HG03558 (cell line): Measurements from ENCODE around the gene SNRNP27.
A peak's percentile ranks its signal among the peaks of the same experiment; 100 is the strongest.
"Not testable (repeated sequence)": the region's sequence is repeated elsewhere in the genome, so short reads cannot be mapped to it uniquely, and the experiment has no call there.

ENCODE experiments used
- ATAC-seq: cut with Tn5 transposase; IDR thresholded peaks from one replicate; pipeline ENCODE4 v1.9.1; 2021; ENCODE audit warnings: moderate number of reproducible peaks; ENCODE audit not compliant: unreplicated experiment; ENCODE audit errors: extremely low read depth

The SNRNP27 gene

DNA sequence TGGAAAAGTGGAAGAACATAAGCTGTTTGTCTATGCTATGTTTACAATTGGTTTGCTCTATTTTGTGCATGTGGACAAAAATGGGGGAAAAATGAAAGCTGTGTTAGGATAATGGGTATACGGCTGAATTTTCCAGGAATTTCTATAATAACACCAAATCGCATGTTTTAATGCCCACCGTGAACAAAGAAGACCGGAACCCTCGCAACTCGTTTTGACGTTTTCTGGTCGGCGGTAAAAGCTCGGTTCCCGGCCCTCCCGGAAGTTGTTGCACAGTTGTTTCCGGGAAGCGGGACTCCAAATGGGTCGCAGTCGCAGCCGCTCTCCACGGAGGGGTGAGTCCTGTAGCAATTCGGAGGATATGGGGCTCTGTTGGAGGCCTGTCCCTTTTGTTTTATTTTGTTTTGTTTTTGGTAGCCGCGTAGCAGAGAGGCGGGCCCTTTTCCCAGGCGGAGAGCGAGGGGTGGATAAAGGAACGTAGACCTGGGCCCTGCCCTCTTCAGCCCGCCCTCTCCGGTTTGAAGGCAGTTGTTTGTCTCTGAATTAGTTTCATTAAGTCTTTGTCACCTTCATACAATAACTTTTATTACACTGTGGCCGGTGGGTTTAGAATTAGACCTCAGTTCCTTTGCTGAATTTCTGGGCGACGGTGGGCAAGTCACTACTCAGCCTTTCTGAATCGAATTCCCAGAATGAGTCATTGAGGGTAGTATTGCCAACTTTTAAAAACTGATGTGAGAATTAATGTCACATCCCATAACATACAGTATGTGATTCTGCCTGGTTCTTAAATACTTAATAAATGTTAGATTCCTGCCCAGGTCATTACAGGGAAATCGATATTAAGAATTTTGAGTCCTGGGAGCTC, at the start of gene SNRNP27:
Gene SNRNP27, plus strand, starts transcription at position 273 of the 868 bp plus-strand sequence. Its CDS starts 29 bp downstream, at position 302.
- ATAC-seq: no peak

GRCh38 chr2:69843993-69844392, 49.8 kb upstream of the SNRNP27 start:
- no peak for ATAC-seq

DNA sequence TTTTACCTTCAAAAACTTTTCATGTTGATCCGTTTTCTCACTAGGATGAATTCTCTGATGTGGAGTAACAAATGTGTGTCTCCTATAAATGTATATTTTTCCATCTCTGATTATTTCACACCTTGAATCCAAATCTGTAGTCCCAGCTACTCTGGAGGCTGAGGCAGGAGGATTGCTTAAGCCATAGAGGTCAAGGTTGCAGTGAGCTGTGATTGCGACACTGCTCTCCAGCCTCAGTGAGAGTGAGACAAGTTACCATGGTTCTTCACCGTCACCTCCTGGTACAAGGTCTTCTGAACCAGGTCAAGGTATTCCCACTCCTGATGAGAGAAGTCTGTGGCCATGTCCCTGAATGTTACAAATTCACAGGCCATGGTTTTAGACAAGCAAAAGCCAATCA, 49.2 kb upstream of the SNRNP27 start:
- no peak for ATAC-seq

DNA sequence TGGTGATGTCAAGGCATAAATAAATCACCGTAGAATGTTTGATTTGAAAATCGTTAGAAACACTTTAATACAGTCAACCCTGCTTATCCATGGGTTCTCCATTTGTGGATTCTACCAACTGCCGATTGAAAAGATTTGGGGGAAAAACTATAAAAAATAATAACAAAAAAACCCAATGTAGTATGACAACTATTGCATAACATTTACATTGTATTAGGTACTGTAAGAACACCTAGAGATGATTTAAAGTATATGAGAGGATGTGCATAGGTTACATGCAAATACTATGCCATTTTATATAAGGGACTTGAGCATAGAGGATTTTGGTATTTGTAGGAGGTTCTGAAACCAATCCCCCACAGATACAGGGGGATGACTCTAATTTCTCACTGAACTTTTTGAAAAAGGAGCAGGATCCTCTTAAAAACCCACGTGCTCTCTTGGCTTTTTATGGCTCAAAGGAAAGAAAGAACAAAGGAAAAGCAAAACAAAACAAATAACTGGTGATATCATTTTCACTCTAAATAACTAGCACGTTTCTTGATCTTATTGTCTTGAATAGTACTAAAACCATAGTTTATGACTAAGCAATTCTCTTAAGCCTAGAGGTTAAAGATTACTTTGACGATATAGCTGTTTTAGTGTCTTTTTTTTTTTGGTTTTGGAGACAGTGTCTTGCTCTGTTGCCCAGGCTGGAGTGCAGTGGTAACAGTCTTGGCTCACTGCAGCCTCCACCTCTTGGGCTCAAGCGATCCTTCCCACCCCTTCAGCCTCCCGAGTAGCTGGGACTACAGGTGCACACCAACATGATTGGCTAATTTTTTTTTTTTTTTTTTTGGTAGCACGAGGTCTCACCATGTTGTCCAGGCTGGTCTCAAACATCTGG, 47.3 kb upstream of the SNRNP27 start:
- ATAC-seq: no peak

DNA sequence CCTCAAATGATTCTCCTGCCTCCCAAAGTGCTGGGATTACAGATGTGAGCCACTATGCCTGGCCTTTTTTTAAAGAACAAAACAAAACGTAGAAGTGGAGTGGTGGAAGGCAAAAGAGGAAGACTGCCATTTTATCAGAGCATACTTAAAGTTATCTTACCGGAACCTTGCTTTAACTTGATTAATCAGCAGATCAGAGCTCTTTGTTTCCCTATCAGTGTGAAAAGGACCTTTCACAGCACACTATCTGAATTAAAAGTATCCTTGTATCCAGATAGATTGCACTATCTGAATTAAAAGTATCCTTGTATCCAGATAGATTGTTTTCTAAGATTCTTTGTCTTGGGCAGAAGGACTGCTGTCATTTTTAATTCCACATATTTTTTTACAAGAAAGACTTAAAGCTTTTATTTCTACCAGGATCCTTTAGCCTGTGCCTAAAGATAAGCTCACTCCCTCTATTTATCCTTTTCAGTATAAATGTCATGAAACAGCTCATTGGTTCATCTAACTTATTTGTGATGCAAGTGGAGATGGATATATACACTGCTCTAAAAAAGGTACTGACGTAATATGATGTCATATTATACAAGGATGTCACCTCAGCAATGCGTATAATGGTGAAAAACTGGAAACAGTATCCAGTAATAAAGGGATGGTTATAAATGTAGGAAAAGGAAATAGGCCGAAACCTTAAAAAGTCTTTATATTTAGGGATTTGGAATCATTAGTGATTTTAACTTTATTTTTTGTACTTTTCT, 46.5 kb upstream of the SNRNP27 start:
- ATAC-seq: no peak

DNA sequence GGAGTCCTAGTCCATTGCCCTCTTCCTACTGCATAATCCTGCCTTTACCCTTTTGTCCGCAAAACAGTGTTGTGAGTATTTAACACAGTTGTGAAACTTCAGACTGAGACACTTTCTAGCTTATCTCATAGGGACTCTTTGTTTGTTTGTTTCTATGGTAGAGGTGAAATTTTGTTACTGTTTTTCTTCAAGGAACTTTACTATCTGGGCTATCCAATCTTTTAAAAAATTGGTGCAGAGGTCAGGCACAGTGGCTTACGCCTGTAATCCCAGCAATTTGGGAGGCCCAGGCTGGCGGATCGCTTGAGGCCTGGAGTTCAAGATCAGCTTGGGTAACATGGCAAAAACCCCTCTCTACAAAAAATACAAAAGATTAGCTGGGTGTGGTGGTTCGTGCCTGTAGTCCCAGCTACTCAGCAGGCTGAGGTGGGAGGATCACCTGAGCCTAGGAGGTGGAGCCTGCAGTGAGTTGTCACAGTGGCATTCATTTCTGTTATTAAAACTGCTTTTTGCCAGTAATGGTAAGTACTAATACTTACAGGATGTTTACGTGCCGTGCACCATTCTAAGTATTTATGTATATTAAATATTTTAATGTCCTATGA, 45.5 kb upstream of the SNRNP27 start:
- no peak for ATAC-seq

DNA sequence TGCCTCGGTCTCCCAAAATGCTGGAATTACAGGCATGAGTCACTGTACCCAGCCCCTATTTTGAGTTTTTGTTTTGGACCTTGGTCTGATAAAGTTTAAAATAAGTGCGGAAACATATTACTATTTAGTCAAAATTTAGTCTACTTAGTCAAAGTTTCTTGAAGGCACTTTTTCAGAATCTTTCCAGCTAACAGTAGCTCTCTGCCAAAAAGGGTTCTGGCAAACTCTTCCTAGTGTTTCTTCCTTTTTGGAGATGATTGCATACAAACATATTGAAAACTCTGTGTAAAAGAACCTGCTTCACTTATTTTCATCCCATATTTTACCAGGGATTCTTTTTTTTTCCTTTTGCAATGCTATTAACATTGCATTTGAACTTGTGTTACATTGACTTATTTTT, 35.5 kb upstream of the SNRNP27 start:
- no peak for ATAC-seq

DNA sequence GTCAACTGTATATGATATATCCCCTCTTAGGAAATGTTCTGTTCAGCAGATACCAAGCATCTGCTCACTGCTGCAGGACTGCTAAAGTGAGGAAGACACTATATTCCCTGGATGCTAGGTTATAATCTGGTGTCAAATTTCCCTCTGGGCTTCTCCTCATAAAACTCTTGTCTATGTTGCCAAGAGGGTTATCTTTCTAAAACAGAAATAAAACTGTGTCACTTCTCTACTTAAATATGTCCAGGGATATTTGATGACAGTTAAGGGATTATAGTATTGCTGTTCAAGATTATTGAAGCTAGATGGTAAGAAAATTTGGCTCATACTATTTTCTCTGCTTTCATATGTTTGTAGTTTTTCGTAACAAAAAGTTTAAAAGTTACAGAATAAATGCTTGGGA, 30.5 kb upstream of the SNRNP27 start:
- ATAC-seq: no peak

- ATAC-seq: no peak
These were observed 5.3 kb upstream of the SNRNP27 start for GRCh38 chr2:69888451-69888850.

DNA sequence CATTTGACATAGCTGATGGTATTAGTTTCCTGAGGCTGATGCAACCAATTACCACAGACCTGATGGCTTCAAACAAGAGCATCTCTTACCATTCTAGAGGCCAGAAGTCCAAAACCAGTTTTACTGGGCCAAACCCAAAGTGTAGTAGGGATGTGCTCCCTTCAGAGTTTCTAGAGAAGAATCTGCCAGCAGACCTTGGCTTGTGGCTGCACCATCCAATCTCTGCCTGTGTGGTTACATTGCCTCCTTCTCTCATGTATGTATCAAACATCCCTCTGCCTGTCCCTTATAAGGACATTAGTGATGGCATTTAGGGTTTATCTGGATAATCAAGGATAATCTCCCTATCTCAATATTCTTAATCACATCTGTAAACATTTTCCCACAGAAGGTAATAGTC, 4.5 kb upstream of the SNRNP27 start:
- no peak for ATAC-seq

DNA sequence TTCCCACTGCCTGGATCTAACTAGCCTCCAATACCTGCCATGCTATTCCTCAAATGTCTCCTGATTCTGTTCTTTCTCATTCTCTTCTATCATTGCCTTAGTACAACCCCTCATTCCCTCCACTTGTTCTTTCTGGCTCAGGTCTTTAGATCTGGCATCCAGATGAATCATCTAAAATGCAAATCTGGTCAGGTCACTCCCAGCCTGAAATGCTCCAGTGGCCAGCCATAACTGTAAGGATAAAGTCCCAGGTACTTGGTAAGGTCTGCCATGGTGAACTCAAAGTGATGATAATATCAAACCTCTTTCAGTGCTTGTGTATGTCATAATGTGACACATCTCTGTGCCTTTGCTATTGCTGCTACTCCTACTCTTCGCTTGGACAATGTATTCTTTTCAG, 2.9 kb upstream of the SNRNP27 start:
- ATAC-seq: no peak

DNA sequence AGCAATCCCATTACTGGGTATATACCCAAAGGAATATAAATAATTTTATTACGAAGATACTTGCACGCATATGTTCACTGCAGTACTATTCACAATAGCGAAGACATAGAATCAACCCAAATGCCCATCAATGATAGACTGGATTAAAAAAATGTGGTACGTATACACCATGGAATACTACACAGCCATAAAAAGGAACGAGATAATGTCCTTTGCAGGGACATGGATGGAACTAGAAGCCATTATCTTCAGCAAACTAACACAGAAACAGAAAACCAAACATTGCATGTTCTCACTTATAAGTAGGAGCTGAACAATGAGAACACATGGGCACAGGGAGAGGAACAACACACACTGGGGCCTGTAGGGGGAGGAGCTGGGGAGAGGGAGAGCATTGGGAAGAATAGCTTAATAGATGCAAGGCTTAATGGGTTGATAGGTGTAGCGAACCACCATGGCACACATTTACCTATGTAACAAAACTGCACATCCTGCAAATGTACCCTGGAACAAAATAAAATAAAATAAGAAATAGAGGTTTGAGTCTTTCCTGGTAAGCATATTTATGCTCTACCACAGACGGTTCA, 825 bp upstream of the SNRNP27 start:
- ATAC-seq: not testable (repeated sequence)

DNA sequence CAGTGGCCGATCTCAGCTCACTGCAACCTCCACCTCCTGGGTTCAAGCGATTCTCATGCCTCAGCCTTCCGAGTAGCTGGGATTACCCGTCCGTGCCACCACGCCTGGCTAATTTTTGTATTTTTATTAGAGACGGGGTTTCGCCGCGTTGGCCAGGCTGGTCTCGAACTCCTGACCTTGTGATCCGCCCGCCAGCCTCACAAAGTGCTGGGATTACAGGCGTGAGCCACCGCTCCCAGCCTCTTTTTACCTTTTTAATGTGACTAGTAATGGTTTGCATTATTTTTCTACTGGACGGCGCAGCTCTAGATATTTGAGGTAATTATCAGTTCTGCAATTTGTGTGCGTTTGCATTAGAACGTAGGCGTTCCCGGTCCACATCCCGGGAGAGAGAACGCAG, 981 bp downstream of the SNRNP27 start:
- ATAC-seq: not testable (repeated sequence)

GRCh38 chr2:69902213-69902922, 8.6 kb downstream of the SNRNP27 start:
- ATAC-seq: no peak

DNA sequence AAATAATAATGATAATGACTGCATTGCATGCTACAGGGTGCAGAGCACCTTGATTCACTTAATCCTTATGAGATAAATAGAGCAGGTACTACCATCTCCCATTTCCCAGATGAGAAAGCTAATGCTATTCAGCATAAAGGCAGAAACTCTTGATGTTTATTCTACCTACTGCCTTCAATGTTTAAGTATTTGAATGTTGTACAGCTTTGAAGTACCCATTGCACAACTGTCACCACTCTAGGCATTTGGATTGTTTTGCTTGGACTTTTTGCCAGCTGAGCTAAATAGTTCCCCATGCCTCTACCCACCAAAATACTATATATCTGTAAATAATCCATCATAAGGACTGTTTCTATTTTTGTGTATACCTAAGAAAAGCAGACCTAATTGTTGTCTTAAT, 13.5 kb downstream of the SNRNP27 start:
- no peak for ATAC-seq

GRCh38 chr2:69911985-69912563, 18.3 kb downstream of the SNRNP27 start:
- no peak for ATAC-seq

DNA sequence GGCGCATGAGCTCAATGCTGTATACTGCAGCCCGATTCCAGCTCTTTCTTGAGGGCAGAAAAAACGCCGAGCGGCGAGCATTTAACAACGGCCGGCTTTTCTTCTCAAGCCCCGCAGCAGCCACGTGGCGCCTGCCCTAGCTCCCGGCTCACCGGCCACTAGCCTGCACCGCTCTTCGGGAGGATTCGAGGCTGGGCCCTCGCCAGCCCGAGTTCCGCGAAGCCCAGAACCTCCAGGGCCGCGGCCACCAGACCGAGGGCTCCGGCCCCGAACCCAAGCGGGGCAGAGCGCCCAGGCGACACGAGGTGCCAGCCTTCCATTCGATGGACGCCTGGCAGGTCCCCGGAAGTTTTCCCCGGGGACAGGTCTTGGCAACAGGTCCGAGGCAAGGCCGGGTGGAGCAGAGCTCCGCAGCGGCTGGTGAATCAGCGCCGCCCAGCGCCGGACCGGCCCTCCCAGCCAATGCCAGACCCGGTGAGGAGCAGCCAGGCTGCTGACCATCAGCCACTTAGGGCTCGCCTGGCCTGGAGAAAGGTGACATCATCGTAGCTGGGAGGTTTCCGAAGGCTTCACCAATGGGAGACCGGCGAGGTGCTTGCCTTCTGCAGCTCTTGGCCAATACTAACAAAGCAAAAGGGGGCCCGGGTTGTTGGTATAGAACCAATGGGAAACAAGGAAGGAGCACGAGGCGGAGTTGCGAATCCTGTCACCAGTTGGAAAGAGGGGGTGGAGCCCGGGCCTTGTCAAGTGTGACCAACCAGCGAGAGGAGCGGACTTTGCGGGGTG, 20.6 kb downstream of the SNRNP27 start:
- peak; percentile 86 for ATAC-seq
